Gastrocnemius medialis (tissue), 4 donors: ENCODE results near the gene ZNF350.

Source experiments
- POLR2A ChIP-seq, 2 donors: fragments of 450-650 bp; IDR thresholded peaks; one replicate each; pipeline ENCODE4 v1.6.1; 2017; ENCODE audit warnings: antibody characterized with exemption in 2 of 2, mild to moderate bottlenecking in 2 of 2, moderate library complexity in 2 of 2
- TF ChIP-seq, protein P1 (sequence below), 5 experiments: fragments of 450-650 bp in 3 of 5; fragments of 200-600 bp in 2 of 5; sonication (generic) in 2 of 5; IDR thresholded peaks in 4 of 5; conservative IDR thresholded peaks in 1 of 5; 1 replicate in 4 of 5; 2 replicates in 1 of 5; pipeline ENCODE4 v1.5.1; 2016 to 2019; ENCODE audit warnings: antibody characterized with exemption in 5 of 5, mild to moderate bottlenecking in 3 of 5, moderate library complexity in 3 of 5

DNA sequence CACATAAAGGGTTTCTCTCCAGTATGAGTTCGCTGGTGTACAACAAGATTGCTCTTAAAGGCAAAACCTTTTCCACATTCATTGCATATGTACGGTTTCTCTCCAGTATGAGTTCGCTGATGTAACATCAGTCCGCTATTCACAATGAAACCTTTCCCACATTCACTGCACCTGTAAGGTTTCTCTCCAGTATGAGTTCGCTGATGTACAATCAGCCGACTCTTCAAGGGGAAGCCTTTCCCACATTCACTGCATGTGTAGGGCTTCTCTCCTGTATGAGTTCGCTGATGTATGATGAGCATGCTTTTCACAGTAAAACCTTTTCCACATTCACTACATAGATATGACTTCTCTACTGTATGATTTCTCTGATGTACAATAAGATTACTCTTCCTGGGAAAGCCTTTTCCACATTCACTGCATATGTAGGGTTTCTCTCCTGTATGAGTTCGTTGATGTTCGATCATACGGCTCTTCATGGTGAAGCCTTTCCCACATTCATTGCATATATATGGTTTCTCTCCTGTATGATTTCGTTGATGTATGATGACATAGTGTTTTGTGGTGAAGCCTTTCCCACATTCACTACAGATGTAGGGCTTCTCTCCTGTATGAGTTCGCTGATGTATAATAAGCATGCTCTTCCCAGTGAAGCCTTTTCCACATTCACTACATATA lies 47.5 kb upstream of the ZNF350 start:
- TF ChIP-seq, protein P1, sequence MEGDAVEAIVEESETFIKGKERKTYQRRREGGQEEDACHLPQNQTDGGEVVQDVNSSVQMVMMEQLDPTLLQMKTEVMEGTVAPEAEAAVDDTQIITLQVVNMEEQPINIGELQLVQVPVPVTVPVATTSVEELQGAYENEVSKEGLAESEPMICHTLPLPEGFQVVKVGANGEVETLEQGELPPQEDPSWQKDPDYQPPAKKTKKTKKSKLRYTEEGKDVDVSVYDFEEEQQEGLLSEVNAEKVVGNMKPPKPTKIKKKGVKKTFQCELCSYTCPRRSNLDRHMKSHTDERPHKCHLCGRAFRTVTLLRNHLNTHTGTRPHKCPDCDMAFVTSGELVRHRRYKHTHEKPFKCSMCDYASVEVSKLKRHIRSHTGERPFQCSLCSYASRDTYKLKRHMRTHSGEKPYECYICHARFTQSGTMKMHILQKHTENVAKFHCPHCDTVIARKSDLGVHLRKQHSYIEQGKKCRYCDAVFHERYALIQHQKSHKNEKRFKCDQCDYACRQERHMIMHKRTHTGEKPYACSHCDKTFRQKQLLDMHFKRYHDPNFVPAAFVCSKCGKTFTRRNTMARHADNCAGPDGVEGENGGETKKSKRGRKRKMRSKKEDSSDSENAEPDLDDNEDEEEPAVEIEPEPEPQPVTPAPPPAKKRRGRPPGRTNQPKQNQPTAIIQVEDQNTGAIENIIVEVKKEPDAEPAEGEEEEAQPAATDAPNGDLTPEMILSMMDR (IDR thresholded peaks at IDR 0.05 in 4 of 5, conservative IDR thresholded peaks at IDR 0.05 in 1 of 5), result no peak
- no peak for TF ChIP-seq POLR2A (IDR thresholded peaks at IDR 0.05)
